Upper lobe of left lung (tissue), 4 donors: ENCODE data around the gene NAGLU.

Experiments used
- CTCF ChIP-seq, 6 experiments: fragments of 450-650 bp in 4 of 6; fragments of 200-600 bp in 2 of 6; sonication (generic) in 2 of 6; IDR thresholded peaks; one replicate each; pipeline ENCODE4 v1.5.1; 2016 to 2019; ENCODE audit warnings: antibody characterized with exemption in 6 of 6
- EP300 ChIP-seq, 4 donors: sonication (generic); formaldehyde crosslinking; IDR thresholded peaks; one replicate each; pipeline ENCODE4 v1.5.1; 2017; ENCODE audit warnings: antibody characterized with exemption in 4 of 4, control low read depth in 2 of 4
- POLR2A ChIP-seq, 4 donors: fragments of 450-650 bp; IDR thresholded peaks; one replicate each; pipeline ENCODE4 v1.5.1; 2016 to 2017; ENCODE audit warnings: antibody characterized with exemption in 4 of 4, mild to moderate bottlenecking in 2 of 4
- POLR2AphosphoS5 ChIP-seq, 2 donors: sonication (generic); formaldehyde crosslinking; IDR thresholded peaks; one replicate each; pipeline ENCODE4 v1.5.1; 2017; ENCODE audit warnings: antibody characterized with exemption in 2 of 2

- TF ChIP-seq CTCF (IDR thresholded peaks at IDR 0.05) (no peak), POLR2A (IDR thresholded peaks at IDR 0.05) (no peak), POLR2AphosphoS5 (IDR thresholded peaks at IDR 0.05) (no peak), EP300 (IDR thresholded peaks at IDR 0.05) (no peak)
Measured at GRCh38 chr17:42521036-42521435, 15.0 kb upstream of the NAGLU start.
